Astrocyte of the cerebellum (primary cell): Measurements from ENCODE around the gene MOK.

ENCODE experiments used
- DNase-seq: peaks from one replicate; pipeline ENCODE4 v3.0.0-alpha.2; 2011; ENCODE audit warnings: low read depth
- H3K4me3 ChIP-seq: 2 replicates; pipeline ENCODE4 v1.5.1; 2011; ENCODE audit warnings: mild to moderate bottlenecking, low read depth, low read length, moderate library complexity
- in situ Hi-C: cut with HindIII; loops from 2 replicates; pipeline ENCODE4 v1.10.0; 2017; ENCODE audit warnings: low sequenced_read_pairs
- TF ChIP-seq, protein P1 (sequence below): IDR thresholded peaks from 2 replicates; pipeline ENCODE4 v1.5.1; 2012; ENCODE audit warnings: low read length, low read depth, moderate library complexity, mild to moderate bottlenecking; ENCODE audit errors: missing control alignments

Gene MOK

DNA sequence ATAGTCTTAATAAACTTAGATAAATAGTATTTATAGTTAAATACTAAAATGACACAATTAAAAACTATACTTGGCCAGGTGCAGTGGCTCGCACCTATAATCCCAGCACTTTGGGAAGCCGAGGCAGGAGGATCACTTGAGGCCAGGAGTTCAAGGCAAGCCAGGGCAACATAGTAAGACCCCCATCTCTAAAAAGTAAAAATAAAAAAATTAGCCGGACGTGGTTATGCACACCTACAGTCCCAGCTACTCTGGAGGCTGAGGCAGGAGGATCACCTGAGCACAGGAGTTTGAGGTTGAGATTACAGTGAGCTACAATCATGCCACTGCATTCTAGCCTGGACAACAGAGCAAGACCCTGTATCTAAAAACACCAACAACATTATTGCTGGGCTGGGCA is 41.7 kb upstream of the MOK start:
- in situ Hi-C loops: no loop called here
- no peak for DNase-seq
- H3K4me3 ChIP-seq: no peak overlapping the region
- TF ChIP-seq, protein P1, sequence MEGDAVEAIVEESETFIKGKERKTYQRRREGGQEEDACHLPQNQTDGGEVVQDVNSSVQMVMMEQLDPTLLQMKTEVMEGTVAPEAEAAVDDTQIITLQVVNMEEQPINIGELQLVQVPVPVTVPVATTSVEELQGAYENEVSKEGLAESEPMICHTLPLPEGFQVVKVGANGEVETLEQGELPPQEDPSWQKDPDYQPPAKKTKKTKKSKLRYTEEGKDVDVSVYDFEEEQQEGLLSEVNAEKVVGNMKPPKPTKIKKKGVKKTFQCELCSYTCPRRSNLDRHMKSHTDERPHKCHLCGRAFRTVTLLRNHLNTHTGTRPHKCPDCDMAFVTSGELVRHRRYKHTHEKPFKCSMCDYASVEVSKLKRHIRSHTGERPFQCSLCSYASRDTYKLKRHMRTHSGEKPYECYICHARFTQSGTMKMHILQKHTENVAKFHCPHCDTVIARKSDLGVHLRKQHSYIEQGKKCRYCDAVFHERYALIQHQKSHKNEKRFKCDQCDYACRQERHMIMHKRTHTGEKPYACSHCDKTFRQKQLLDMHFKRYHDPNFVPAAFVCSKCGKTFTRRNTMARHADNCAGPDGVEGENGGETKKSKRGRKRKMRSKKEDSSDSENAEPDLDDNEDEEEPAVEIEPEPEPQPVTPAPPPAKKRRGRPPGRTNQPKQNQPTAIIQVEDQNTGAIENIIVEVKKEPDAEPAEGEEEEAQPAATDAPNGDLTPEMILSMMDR: no peak

DNA sequence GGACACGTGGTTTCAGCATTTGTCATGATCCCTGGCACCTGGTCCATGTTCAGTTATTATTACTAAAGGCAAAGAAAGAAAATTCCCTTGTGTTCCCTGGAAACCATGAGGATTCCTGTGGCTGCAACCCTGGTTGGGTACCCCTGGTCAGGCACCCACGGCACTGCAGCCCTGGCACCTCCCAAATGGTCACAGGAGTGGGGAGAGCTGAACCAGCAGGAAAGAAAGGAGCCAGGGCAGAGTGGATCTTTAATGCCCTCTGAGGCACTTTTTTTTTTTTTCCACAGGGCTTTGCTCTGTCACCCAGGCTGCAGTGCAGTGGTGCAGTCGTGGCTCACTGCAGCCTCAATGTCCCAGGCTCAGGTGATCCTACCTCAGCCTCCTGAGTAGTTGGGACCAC is 40.3 kb upstream of the MOK start:
- in situ Hi-C loops: no loop called here
- TF ChIP-seq, protein P1: no peak
- no peak for DNase-seq
- H3K4me3 ChIP-seq: no peak overlapping the region

GRCh38 chr14:102344485-102344884 is 39.5 kb upstream of the MOK start:
- TF ChIP-seq, protein P1: no peak
- in situ Hi-C loops: no loop called here
- no peak for DNase-seq
- no peak overlapping the region for H3K4me3 ChIP-seq

DNA sequence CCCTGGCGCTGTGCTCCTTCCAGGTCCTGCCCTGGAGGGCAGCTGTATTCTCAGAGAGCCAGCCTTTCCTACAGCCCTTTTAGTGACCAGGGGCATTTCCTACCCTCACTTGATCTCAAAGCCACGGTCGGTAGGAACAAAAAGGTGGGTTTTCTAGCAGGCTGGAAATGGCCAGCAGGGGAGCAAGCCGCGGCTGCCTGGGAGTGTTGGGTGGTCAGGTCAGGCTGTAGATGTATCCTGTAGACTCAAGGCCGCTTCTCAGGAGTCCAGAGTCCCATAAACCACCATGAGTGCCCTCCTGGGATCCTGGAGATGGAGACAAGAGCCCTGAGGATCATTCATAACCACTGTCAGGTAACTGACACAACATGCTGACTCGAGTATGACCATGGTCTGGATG is 39.1 kb upstream of the MOK start:
- no peak for DNase-seq
- H3K4me3 ChIP-seq: no peak overlapping the region
- in situ Hi-C loops: no loop called here
- TF ChIP-seq, protein P1: no peak

GRCh38 chr14:102342238-102342637 is 37.3 kb upstream of the MOK start:
- in situ Hi-C loops: no loop called here
- TF ChIP-seq, protein P1: no peak
- no peak for DNase-seq
- H3K4me3 ChIP-seq: no peak overlapping the region

DNA sequence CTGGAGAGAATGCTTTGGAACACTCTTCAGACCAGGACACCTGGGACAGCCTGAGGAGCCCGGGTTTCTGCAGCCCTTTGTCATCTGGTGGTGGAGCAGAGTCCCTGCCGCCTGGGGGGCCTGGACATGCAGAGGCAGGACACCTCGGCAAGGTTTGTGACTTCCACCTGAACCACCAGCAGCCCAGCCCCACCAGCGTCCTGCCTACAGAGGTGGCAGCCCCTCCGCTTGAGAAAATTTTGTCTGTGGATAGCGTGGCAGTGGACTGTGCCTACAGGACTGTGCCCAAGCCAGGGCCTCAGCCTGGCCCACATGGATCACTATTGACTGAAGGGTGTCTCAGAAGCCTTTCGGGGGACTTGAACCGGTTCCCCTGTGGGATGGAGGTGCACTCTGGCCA is 36.6 kb upstream of the MOK start:
- in situ Hi-C loops: no loop called here
- H3K4me3 ChIP-seq: no peak overlapping the region
- TF ChIP-seq, protein P1: no peak
- no peak for DNase-seq

DNA sequence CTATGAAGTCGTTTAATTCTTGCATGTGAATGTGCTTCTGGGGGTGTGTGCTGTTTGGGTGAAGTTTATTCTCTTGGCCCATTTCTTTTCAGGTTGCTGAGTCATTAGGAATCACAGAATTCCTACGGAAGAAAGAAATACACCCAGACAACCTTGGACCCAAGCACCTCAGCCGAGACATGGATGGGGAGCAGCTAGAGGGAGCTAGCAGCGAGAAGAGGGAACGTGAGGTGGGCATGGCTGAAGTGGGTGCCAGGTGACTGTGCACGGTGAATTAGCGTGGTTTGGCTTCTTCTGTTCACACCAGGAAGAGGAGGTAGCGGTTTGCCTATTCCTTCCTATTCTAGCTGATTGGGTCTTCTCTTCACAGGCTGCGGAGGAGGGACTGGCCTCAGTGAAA is 33.8 kb upstream of the MOK start:
- in situ Hi-C loops: no loop called here
- TF ChIP-seq, protein P1: no peak
- DNase-seq: no peak
- no peak overlapping the region for H3K4me3 ChIP-seq
